ENCODE data around the gene NELFA.

DNA sequence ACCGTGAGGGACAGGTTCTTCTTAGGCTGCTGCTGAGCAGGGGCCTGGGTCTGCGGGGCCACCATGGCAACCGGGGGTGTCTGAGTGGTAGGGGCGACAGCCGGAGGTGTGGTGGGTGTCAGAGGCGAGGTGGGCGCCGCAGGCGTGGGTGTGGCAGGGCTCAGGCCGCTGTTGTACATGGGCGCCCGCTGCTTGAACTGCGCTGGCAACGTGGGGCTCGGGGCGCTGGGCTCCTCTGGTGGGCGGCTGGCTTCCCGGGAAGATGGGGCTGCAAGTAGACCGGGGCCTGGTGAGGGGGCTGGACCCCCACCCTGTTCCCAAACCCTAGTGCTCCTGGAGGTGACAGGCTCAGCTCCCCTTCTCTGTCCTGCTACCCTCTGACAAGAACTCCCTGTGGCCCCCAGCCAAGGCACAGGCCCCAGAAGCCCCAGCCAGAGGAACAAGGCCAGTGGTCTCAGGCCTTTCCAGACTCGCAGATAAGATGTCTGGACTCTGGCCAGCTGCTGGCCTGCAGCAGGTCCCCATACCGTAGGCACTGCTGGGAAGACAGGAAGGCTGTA lies 24.8 kb downstream of the NELFA start:
- TF ChIP-seq, protein P1, sequence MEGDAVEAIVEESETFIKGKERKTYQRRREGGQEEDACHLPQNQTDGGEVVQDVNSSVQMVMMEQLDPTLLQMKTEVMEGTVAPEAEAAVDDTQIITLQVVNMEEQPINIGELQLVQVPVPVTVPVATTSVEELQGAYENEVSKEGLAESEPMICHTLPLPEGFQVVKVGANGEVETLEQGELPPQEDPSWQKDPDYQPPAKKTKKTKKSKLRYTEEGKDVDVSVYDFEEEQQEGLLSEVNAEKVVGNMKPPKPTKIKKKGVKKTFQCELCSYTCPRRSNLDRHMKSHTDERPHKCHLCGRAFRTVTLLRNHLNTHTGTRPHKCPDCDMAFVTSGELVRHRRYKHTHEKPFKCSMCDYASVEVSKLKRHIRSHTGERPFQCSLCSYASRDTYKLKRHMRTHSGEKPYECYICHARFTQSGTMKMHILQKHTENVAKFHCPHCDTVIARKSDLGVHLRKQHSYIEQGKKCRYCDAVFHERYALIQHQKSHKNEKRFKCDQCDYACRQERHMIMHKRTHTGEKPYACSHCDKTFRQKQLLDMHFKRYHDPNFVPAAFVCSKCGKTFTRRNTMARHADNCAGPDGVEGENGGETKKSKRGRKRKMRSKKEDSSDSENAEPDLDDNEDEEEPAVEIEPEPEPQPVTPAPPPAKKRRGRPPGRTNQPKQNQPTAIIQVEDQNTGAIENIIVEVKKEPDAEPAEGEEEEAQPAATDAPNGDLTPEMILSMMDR (IDR thresholded peaks at IDR 0.05) = no peak
- no peak for TF ChIP-seq POLR2A (IDR thresholded peaks at IDR 0.05)
